ENCODE results near the gene A1BG. TPM values are rescaled to one million over a fixed set of nuclear protein-coding genes. Genes with fewer than 3 reads are reported as not detected.
A peak's percentile ranks its signal among the peaks of the same experiment; 100 is the strongest.

Gene A1BG
- total and polyA plus RNA-seq, 2 of the 13 experiments (the other 11 are each of a cell fraction or from before 2014, with no cell fraction given) = 14.7 to 41.4 TPM

DNA sequence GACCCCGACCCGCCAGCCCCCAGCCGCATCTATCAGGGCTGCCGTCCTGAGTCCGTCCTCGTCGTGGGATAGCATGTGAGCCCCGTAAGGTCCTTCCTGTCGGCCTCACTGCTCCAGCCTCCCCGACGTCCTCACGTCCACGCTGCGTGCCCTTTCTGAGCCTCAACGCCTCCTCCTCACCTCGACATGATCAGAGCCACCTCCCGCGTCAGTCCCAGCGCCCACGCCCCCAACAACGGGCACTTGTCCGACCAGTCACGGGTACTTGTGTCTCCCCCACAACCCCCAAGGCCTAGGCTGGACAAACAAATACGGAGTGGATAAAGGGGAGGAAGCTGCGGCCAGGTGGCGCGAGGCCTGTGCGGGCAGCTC, 8.6 kb upstream of the A1BG start (continued):
- TF ChIP-seq, protein P1, sequence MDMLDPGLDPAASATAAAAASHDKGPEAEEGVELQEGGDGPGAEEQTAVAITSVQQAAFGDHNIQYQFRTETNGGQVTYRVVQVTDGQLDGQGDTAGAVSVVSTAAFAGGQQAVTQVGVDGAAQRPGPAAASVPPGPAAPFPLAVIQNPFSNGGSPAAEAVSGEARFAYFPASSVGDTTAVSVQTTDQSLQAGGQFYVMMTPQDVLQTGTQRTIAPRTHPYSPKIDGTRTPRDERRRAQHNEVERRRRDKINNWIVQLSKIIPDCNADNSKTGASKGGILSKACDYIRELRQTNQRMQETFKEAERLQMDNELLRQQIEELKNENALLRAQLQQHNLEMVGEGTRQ (IDR thresholded peaks at IDR 0.05; ENCODE audit: low read depth, low read length) = no peak
- TF ChIP-seq, protein P1 (CRISPR knock-in tag; IDR thresholded peaks at IDR 0.05; ENCODE audit: borderline replicate concordance) = no peak
- no peak for TF ChIP-seq FOXO1 (CRISPR knock-in tag; IDR thresholded peaks at IDR 0.05)
- peak; percentile 8; the same call in 1 of the 2 replicates for TF ChIP-seq GATAD2A (CRISPR knock-in tag; IDR thresholded peaks at IDR 0.05)
- TF ChIP-seq AKAP8 (CRISPR knock-in tag; IDR thresholded peaks at IDR 0.05) = 0 out of 2 replicates have a peak, but pooled peaks have one; percentile 32
- TF ChIP-seq, protein P2, sequence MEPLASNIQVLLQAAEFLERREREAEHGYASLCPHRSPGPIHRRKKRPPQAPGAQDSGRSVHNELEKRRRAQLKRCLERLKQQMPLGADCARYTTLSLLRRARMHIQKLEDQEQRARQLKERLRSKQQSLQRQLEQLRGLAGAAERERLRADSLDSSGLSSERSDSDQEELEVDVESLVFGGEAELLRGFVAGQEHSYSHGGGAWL (CRISPR knock-in tag; IDR thresholded peaks at IDR 0.05) = peak; percentile 11; the same call in 1 of the 2 replicates
- TF ChIP-seq ZBTB38 (CRISPR knock-in tag; IDR thresholded peaks at IDR 0.05) = peak; percentile 75
- TF ChIP-seq, protein P3, sequence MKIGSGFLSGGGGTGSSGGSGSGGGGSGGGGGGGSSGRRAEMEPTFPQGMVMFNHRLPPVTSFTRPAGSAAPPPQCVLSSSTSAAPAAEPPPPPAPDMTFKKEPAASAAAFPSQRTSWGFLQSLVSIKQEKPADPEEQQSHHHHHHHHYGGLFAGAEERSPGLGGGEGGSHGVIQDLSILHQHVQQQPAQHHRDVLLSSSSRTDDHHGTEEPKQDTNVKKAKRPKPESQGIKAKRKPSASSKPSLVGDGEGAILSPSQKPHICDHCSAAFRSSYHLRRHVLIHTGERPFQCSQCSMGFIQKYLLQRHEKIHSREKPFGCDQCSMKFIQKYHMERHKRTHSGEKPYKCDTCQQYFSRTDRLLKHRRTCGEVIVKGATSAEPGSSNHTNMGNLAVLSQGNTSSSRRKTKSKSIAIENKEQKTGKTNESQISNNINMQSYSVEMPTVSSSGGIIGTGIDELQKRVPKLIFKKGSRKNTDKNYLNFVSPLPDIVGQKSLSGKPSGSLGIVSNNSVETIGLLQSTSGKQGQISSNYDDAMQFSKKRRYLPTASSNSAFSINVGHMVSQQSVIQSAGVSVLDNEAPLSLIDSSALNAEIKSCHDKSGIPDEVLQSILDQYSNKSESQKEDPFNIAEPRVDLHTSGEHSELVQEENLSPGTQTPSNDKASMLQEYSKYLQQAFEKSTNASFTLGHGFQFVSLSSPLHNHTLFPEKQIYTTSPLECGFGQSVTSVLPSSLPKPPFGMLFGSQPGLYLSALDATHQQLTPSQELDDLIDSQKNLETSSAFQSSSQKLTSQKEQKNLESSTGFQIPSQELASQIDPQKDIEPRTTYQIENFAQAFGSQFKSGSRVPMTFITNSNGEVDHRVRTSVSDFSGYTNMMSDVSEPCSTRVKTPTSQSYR (CRISPR knock-in tag; IDR thresholded peaks at IDR 0.05; ENCODE audit: borderline replicate concordance) = 0 out of 2 replicates have a peak, but pooled peaks have one; percentile 10
